22Rv1 (cell line): ENCODE data around the gene PTPRM.

Source experiments
- H3K27ac ChIP-seq: fragments of 450-650 bp; 2 replicates; pipeline ENCODE4 v1.5.1; 2017
- CTCF ChIP-seq: fragments of 450-650 bp; IDR thresholded peaks from 2 replicates; pipeline ENCODE4 v1.5.1; 2017; ENCODE audit warnings: mild to moderate bottlenecking
- ZFX ChIP-seq: fragments of 450-650 bp; IDR thresholded peaks from 2 replicates; pipeline ENCODE4 v1.6.1; 2017; ENCODE audit warnings: antibody characterized with exemption, borderline replicate concordance

PTPRM gene

GRCh38 chr18:7607540-7608173 lies 40.5 kb downstream of the PTPRM start:
- H3K27ac ChIP-seq, result no peak overlapping the region

GRCh38 chr18:7608174-7608550 lies 41.0 kb downstream of the PTPRM start:
- TF ChIP-seq ZFX (no peak), CTCF (no peak)
- no peak overlapping the region for H3K27ac ChIP-seq

More at GRCh38 chr18:7607540-7608173, 40.5 kb downstream of the PTPRM start:
- no peak for TF ChIP-seq CTCF
- no peak for TF ChIP-seq ZFX

- no peak overlapping the region for H3K27ac ChIP-seq
- TF ChIP-seq CTCF (no peak), ZFX (no peak)
Observed at GRCh38 chr18:7608781-7609201, 41.7 kb downstream of the PTPRM start.

GRCh38 chr18:7609617-7610016 lies 42.5 kb downstream of the PTPRM start:
- H3K27ac ChIP-seq, result no peak overlapping the region
- no peak for TF ChIP-seq ZFX
- TF ChIP-seq CTCF, result no peak

- TF ChIP-seq CTCF (no peak), ZFX (no peak)
Observed at GRCh38 chr18:7614042-7614441, 46.9 kb downstream of the PTPRM start.

GRCh38 chr18:7615840-7616239 lies 48.7 kb downstream of the PTPRM start:
- TF ChIP-seq ZFX, result no peak
- TF ChIP-seq CTCF, result no peak
- H3K27ac ChIP-seq, result no peak overlapping the region

More at GRCh38 chr18:7614042-7614441, 46.9 kb downstream of the PTPRM start:
- no peak overlapping the region for H3K27ac ChIP-seq

- no peak overlapping the region for H3K27ac ChIP-seq
- TF ChIP-seq ZFX (no peak), CTCF (no peak)
Observed at GRCh38 chr18:7616661-7617060, 49.5 kb downstream of the PTPRM start.
